Stimulated activated CD8-positive, alpha-beta memory T cell treated with anti-CD3 and anti-CD28 coated beads, Interleukin-2, amount 100 ng/mL, for 48 hours (primary cell): ENCODE results near the gene GHR.
"Not testable (repeated sequence)": the region's sequence is repeated elsewhere in the genome, so short reads cannot be mapped to it uniquely, and the experiment has no call there.

Experiments
- DNase-seq, 2 donors: peaks; one replicate each; pipeline ENCODE4 v3.0.0-alpha.2; 2020; ENCODE audit warnings: low read depth in 2 of 2

GHR gene

GRCh38 chr5:42569953-42570548 lies 146.8 kb downstream of the GHR start:
- no peak for DNase-seq

DNA sequence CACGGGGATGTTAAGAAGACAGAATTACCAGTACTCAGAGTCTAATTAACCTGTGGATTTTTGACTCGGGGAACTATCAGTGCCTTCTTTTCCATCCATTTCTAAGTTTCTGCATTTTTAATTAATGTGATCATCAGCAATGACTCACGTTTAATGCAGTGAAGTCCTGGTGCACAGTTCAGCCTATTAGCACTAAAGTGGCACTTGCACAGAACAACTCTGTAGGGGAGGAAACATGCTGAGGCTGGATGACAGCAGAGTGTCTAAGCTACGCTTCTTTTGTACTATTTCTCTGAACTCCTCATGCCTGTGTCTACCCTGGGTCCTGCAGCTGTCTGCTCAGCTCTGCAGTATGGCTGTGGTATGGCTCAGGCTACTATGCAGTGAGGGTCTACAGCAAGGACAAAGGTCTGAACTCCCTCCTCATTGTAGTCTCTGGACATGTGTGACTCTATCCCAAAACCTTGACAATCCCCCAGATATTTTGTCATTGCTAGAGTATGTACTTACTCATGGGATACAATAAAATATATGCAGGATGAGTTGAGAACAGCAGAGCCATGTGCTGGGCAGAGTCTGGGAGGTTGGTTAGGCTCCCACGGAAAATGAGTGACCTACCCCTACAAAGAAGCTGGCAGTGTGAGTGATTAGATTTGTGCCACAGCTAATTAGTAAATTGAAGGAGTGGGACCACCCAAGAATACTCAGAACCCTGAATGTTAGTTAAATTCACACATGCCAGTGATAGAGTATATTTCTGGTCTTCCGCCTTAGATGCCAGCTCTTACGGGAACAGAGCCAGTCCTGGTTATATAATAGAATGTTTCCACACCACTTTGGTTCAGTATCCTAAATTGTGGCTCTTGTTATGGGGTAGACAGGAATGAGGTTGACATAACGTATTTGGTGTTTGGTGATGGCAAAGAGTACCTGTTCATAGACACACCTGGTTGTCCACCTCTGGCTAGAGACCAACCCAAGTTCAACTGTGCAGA lies 148.0 kb downstream of the GHR start:
- no peak for DNase-seq

DNA sequence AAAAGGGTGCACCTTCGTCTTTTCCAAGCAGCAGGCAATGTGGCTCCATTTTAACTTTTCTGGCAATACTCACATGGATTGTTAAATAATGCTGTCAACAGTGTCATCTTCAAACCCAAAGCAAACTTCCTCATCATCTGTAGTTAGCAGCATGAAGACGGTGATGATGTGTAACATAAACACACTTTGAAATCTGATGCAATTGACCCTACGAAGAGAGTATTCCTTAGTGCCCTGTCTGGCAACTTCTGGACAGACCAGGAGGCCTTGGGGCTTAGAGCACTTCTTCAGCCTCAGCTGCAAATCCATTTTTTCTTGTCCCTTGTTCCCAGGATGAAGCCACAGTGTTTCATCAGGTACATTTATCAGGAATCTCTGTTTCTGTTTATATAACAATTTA lies 149.1 kb downstream of the GHR start:
- no peak for DNase-seq

- DNase-seq, result no peak
Measured at GRCh38 chr5:42573386-42573785, 150.1 kb downstream of the GHR start.

- not testable (repeated sequence) for DNase-seq
Measured at GRCh38 chr5:42575914-42576313, 152.7 kb downstream of the GHR start.

- not testable (repeated sequence) for DNase-seq
Measured at GRCh38 chr5:42578901-42579300, 155.7 kb downstream of the GHR start.

- no peak for DNase-seq
Measured at GRCh38 chr5:42579320-42579719, 156.1 kb downstream of the GHR start.

GRCh38 chr5:42581845-42582244 lies 158.6 kb downstream of the GHR start:
- DNase-seq, result no peak

DNA sequence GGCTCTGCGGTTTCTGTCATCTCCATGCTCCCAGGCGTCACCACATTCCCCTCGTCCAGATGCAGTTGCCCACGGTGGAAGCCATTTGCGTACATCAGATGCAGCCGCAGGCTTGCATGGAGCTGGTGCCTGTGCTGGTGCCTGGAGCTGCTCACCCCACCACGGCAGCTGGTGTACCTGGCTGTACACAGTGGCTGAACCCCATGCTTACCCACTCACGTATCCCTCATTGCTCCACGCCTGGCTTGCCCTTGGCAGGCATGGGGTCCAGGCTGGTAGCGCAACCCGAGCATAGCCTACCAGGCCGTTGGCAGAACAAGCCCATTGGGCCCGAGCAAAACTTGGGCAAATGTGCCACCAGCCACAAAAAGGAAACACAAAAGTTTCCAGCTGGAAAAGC lies 159.5 kb downstream of the GHR start:
- DNase-seq, result no peak

- peak in 1 of 2 donors; percentile 4 for DNase-seq
Measured at GRCh38 chr5:42583322-42583721, 160.1 kb downstream of the GHR start.

DNA sequence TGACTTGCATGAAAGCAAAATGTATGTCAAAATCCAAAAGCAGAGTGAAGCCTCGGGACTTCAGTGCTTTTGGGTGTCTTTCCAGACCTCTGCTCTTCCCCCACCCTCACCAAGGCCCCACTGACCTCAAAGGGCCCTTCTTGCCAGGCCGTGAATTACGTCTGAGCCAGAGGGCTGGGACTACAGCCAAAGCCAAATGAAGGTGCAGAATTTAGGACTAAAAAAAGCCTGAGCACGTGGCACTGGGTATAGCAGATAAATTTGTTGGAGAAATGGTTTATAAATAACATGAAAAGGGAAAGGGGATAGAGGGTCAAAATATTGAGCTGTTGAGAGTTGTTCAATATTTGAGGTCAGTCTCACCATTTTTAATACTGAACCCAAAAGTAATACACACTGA lies 163.4 kb downstream of the GHR start:
- DNase-seq, result no peak

- no peak for DNase-seq
Measured at GRCh38 chr5:42587096-42587723, 164.0 kb downstream of the GHR start.

- no peak for DNase-seq
Measured at GRCh38 chr5:42590566-42590965, 167.3 kb downstream of the GHR start.

DNA sequence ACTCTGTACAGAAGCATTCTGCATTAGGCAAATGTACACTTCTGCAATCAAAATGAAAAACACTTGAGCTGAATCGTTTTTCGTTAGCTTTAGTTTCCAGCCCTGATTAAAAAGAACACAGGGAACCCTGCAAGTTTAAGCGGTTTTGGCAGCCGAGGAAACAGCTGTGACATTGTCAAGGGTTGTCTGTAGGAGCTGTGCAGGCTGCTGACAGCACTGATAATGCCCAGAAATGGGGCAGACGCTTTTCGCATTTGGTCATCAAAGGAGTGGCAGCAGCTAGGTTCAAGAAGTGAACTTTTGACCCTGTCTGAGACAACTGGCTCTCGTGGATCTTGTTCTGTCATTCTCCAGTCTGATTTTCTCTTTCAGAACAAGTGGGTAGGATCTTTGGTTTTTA lies 167.8 kb downstream of the GHR start:
- no peak for DNase-seq

DNA sequence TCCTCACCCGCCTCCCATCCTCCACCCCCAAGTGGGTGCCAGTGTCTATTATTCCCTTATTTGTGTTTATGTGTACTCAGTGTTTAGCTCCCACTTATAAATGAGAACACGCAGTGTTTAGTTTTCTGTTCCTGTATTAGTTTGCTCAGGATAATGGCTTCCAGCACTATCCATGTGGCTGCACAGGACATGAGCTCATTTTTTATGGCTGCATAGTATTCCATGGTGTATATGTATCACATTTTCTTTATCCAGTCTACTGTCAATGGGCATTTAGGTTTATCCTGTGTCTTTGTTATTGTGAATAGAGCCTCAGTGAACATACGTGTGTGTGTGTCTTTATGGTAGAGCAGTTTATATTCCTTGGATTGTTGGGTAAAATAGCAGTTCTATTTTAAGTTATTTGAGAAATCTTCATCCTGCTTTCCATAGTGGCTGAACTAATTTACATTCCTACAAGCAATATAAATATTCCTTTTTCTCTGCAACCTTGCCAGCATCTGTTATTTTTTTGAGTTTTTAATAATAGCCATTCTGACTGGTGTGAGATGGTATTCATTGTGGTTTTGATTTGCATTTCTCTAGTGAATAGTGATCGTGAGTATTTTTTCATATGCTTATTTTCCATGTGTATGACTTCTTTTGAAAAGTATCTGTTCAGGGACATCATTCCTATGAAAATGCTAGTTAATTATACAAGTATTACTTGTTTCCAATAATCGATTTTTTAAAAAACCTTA lies 169.3 kb downstream of the GHR start:
- no peak for DNase-seq

DNA sequence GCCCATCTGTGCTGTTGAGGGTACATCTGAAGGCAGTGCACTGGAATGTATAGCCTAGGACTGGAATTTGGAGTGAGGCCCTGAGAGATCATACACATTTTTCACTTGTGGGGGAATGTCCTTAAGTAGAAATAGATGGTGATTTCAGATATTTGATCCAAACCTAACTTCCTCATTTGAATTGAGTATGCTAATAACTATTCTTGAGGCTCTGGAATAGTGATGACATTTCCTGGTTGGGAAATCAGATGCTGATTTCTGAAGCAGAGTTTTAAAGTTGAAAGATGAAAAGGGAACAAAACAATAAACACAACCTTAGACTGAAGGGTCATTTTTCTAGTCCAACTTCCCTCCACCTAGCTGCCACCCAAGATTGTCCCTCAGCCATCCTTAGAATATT lies 170.4 kb downstream of the GHR start:
- DNase-seq, result no peak

- DNase-seq, result no peak
Measured at GRCh38 chr5:42595597-42595996, 172.4 kb downstream of the GHR start.

DNA sequence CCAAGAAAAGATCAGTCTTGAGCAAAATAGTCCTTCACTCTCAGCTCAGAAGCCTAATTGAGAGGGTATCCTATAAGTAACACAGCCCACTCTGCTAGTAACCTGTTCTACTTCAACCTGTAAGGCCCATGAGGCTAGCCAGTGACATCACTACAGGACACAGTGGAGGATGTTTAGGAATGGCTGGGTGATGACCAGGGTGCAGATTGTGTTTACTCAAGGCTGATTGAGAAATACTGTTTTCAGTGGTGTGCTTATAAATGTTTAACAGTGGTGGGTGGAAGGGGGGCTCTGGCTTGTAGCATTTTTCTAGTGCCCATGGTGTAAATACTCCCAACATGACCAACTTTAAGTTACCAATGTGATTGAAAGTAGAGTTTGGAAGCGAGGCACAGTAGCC lies 173.6 kb downstream of the GHR start:
- no peak for DNase-seq

GRCh38 chr5:42597318-42597937 lies 174.2 kb downstream of the GHR start:
- no peak for DNase-seq

DNA sequence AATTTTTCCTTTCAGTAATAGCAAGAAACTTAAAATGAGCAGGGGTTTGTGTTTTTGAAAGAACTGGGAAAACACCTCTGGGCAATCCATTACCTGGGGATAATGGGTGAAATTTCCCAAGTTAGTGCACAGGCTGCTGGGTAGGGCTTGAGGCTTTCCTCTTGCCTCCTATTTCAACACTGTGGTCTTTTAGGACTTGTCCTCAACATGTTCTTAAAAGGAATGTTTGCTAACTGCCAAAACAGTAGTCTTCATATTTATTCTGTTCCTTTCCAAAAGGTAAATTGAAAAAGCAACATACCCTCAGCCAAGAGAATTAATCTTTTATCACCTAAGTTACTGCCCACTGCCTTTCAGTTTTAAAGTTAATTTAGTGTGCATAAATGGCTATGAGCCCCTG lies 175.1 kb downstream of the GHR start:
- no peak for DNase-seq

GRCh38 chr5:42599106-42599505 lies 175.9 kb downstream of the GHR start:
- DNase-seq, result no peak

- no peak for DNase-seq
Measured at GRCh38 chr5:42600441-42600840, 177.2 kb downstream of the GHR start.
